ENCODE measurements around the gene TAF1.

- TF ChIP-seq EZH2 (IDR thresholded peaks at IDR 0.05; ENCODE audit: low read depth, unreplicated experiment), result no peak
- TF ChIP-seq EZH2phosphoT487 (IDR thresholded peaks at IDR 0.05; ENCODE audit: unreplicated experiment), result no peak
- no peak for TF ChIP-seq CTCF (conservative IDR thresholded peaks at IDR 0.05; ENCODE audit: low read depth in 2 of 2)
- no peak for TF ChIP-seq POLR2AphosphoS5 (IDR thresholded peaks at IDR 0.05; ENCODE audit: low read depth)
- TF ChIP-seq, protein P1, sequence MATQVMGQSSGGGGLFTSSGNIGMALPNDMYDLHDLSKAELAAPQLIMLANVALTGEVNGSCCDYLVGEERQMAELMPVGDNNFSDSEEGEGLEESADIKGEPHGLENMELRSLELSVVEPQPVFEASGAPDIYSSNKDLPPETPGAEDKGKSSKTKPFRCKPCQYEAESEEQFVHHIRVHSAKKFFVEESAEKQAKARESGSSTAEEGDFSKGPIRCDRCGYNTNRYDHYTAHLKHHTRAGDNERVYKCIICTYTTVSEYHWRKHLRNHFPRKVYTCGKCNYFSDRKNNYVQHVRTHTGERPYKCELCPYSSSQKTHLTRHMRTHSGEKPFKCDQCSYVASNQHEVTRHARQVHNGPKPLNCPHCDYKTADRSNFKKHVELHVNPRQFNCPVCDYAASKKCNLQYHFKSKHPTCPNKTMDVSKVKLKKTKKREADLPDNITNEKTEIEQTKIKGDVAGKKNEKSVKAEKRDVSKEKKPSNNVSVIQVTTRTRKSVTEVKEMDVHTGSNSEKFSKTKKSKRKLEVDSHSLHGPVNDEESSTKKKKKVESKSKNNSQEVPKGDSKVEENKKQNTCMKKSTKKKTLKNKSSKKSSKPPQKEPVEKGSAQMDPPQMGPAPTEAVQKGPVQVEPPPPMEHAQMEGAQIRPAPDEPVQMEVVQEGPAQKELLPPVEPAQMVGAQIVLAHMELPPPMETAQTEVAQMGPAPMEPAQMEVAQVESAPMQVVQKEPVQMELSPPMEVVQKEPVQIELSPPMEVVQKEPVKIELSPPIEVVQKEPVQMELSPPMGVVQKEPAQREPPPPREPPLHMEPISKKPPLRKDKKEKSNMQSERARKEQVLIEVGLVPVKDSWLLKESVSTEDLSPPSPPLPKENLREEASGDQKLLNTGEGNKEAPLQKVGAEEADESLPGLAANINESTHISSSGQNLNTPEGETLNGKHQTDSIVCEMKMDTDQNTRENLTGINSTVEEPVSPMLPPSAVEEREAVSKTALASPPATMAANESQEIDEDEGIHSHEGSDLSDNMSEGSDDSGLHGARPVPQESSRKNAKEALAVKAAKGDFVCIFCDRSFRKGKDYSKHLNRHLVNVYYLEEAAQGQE (IDR thresholded peaks at IDR 0.05; ENCODE audit: unreplicated experiment), result no peak
- TF ChIP-seq NANOG (IDR thresholded peaks at IDR 0.05; ENCODE audit: borderline replicate concordance), result no peak
- TF ChIP-seq JUNB (IDR thresholded peaks at IDR 0.05; ENCODE audit: unreplicated experiment), result no peak
- no peak for TF ChIP-seq CREB1 (CRISPR knock-in tag; IDR thresholded peaks at IDR 0.05; ENCODE audit: low read depth)
- TF ChIP-seq ZNF331 (CRISPR knock-in tag; IDR thresholded peaks at IDR 0.05; ENCODE audit: low read depth), result no peak
- TF ChIP-seq STAT1 (IDR thresholded peaks at IDR 0.05; ENCODE audit: unreplicated experiment), result no peak
Observed at GRCh38 chrX:71372388-71372787, 6.2 kb downstream of the TAF1 start.
